IPS DF 6.9 (cell line): ENCODE data around the gene FCRL6.

Experiments
- DNase-seq: peaks from one replicate; pipeline ENCODE4 v3.0.0-alpha.2; 2013; ENCODE audit warnings: low read depth, low spot score
- H3K27ac ChIP-seq: one replicate; pipeline ENCODE4 v1.5.1; 2013; ENCODE audit warnings: low read length, control low read depth
- H3K27me3 ChIP-seq: 2 replicates; pipeline ENCODE4 v1.6.1; 2013; ENCODE audit warnings: mild to moderate bottlenecking, low read length; ENCODE audit not compliant: control insufficient read depth, insufficient read depth
- H3K36me3 ChIP-seq: 2 replicates; pipeline ENCODE4 v1.6.1; 2013; ENCODE audit warnings: low read length; ENCODE audit not compliant: control insufficient read depth, insufficient read depth
- H3K4me1 ChIP-seq: 2 replicates; pipeline ENCODE4 v1.6.1; 2013; ENCODE audit warnings: low read length; ENCODE audit not compliant: control insufficient read depth, insufficient read depth
- H3K4me3 ChIP-seq: 2 replicates; pipeline ENCODE4 v1.5.1; 2013; ENCODE audit warnings: mild to moderate bottlenecking, low read length
- H3K9me3 ChIP-seq: 2 replicates; pipeline ENCODE4 v1.6.1; 2013; ENCODE audit warnings: low read length, inconsistent platforms; ENCODE audit not compliant: control insufficient read depth, insufficient read depth
- WGBS: extraction: QIAGEN DNeasy Blood & Tissue Kit; methylation state at CpG from one replicate; pipeline ENCODE4 v1.1.7; 2013; ENCODE audit warnings: mixed read lengths, missing lambda C conversion rate; ENCODE audit not compliant: insufficient read length, insufficient coverage; 5-methylcytosine and 5-hydroxymethylcytosine counted together

Gene FCRL6

DNA sequence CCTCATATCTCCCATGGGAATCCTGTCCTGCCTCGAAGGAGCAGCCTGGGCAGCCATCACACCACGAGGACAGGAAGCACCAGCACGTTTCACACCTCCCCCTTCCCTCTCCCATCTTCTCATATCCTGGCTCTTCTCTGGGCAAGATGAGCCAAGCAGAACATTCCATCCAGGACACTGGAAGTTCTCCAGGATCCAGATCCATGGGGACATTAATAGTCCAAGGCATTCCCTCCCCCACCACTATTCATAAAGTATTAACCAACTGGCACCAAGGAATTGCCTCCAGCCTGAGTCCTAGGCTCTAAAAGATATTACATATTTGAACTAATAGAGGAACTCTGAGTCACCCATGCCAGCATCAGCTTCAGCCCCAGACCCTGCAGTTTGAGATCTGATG lies 33.2 kb downstream of the FCRL6 start:
- H3K36me3 ChIP-seq, result no peaks in the 10 kb centered on the region
- DNase-seq, result no peak
- WGBS, result no CpG with 5 or more reads among the region's 3 CpGs

GRCh38 chr1:159835862-159836525 lies 33.8 kb downstream of the FCRL6 start:
- Histone ChIP-seq H3K27ac (no peak overlapping the region), H3K4me3 (no peak overlapping the region), H3K4me1 (no peaks in the 10 kb centered on the region), H3K27me3 (no peaks in the 10 kb centered on the region), H3K36me3 (no peaks in the 10 kb centered on the region), H3K9me3 (no peaks in the 10 kb centered on the region)
- no peak for DNase-seq
- WGBS, result no CpG with 5 or more reads among the region's 8 CpGs

More for the DNA sequence above, 33.2 kb downstream of the FCRL6 start:
- no peak overlapping the region for H3K27ac ChIP-seq
- no peak overlapping the region for H3K4me3 ChIP-seq
- no peaks in the 10 kb centered on the region for H3K9me3 ChIP-seq
- H3K4me1 ChIP-seq, result no peaks in the 10 kb centered on the region
- H3K27me3 ChIP-seq, result no peaks in the 10 kb centered on the region

DNA sequence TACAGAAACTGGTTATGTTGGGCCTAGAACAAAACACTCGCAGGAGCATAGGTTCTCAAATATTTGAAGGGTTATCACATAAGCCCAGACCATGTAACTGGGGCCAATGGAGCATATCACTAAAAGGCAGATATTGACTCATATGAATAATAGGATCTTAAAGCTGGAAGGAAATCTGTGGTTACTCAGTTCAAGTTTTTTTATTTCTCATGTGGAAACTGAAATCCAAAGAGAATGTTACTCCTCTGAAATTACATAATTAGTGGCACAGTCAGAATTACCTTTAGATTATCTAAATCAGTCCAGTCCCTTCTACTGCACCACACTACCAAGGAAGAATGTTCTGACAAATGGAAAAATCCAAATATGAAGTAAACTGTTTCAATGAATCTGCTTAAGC lies 36.6 kb downstream of the FCRL6 start:
- no peaks in the 10 kb centered on the region for H3K4me1 ChIP-seq
- no peak for DNase-seq
- no peaks in the 10 kb centered on the region for H3K27me3 ChIP-seq
- H3K36me3 ChIP-seq, result no peaks in the 10 kb centered on the region
- H3K27ac ChIP-seq, result no peak overlapping the region
- WGBS, result no CpG with 5 or more reads among the region's 1 CpG
- H3K9me3 ChIP-seq, result no peaks in the 10 kb centered on the region
- no peak overlapping the region for H3K4me3 ChIP-seq

DNA sequence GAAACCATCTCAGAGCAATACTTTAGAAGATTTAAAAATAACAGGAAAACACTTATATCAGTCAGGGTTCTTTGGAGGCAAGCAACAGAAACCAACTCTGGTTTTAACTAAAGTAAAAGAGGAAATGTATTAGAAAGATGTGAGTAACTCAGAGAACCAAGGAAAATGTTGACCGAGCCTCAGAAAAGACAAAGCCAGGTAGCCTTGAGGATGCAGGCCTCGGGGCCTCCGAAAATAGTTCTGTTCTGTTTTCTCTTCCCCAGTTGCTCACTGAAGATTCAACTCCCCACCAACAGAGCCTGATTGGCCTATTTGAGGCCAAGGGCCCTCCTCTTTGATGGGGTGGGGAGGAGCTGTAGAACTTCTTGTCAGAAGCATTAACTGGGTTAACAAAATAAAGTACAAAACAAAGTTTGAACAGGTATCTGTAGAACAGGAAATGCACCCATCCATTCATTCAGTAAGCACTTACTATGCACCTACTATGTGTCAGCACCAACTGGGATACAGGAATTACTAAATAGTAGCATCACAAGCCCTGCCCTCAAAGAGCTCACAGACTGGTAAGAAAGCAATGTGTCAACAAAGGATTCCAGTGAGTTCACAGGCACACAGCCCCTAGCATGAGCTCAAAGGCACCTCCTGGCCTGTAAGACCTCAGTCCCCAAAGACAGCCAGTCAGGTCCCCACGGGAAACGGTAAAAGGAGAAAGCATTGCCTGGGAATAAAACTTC lies 37.1 kb downstream of the FCRL6 start:
- no peaks in the 10 kb centered on the region for H3K9me3 ChIP-seq
- WGBS, result no CpG with 5 or more reads among the region's 5 CpGs
- H3K36me3 ChIP-seq, result no peaks in the 10 kb centered on the region
- H3K27ac ChIP-seq, result no peak overlapping the region
- no peak overlapping the region for H3K4me3 ChIP-seq
- H3K27me3 ChIP-seq, result no peaks in the 10 kb centered on the region
- no peaks in the 10 kb centered on the region for H3K4me1 ChIP-seq
- DNase-seq, result no peak

DNA sequence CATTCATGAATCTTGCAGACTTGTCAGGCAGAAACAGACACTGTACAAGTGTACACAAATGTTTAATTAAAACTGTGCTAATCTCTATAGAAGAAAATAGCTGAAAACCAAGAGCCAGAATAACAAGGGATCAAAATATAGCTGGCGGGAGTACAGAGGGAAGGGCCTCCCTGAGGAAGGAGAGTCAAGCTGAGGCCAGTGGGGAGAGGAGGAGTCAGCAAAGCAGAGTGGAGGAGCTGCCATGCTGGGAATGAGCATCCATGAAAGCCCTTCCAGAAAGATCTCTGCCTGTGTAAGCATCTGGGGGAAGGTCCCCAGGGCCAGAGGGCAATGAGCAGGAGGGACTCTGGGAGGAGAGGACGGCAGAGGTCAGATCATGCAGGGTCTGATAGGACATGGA lies 39.6 kb downstream of the FCRL6 start:
- Histone ChIP-seq H3K27me3 (no peaks in the 10 kb centered on the region), H3K36me3 (no peaks in the 10 kb centered on the region), H3K4me3 (no peak overlapping the region), H3K9me3 (no peaks in the 10 kb centered on the region), H3K4me1 (no peaks in the 10 kb centered on the region), H3K27ac (no peak overlapping the region)
- WGBS, result no CpG with 5 or more reads among the region's 2 CpGs
- DNase-seq, result no peak

GRCh38 chr1:159843459-159843858 lies 41.3 kb downstream of the FCRL6 start:
- Histone ChIP-seq H3K9me3 (no peaks in the 10 kb centered on the region), H3K4me1 (no peaks in the 10 kb centered on the region), H3K27me3 (no peaks in the 10 kb centered on the region), H3K4me3 (no peak overlapping the region), H3K36me3 (no peaks in the 10 kb centered on the region), H3K27ac (no peak overlapping the region)
- WGBS, result no CpG with 5 or more reads among the region's 4 CpGs
- no peak for DNase-seq

DNA sequence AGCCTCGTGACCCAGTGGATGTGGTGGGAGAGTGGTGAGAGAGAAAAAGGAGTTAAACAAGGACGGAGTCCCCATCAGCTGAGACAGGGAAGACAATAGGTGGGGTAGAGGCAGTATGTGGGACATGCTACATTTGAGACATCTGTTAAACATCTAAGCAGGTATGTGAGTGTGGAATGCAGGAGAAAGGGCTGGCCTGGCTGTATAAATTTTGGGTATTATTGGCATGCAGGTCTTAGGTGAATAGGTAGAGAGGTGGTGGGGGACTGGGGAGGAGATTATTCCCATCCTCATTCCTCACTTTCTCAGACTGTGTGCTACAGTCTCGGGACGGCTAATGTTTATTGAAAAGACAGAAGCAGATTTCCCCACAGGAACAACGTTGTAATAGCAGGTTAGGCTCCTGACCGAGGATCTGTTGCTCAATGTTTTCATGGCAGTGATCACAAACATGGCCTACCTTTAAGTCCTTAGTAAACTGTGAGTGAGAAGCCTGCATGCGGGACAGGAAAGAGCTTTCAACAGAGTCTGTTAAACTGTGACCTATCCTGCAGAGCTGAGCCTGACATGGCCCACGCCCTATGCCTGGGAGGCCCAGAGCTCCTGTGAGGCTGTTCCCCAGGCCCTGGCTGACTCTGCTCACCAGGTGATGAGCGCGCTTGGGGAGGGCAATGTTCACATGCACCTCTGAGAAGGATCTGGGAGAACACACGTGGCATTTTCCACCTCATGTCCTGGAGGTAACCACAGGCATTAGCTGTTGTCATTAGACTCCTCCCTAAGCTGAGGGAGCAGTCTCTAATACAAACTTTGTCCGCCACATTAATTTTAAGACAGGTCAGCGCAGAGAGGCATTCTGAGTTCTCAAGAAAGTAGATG lies 43.8 kb downstream of the FCRL6 start:
- Histone ChIP-seq H3K4me1 (no peaks in the 10 kb centered on the region), H3K9me3 (no peaks in the 10 kb centered on the region), H3K4me3 (no peak overlapping the region), H3K27ac (no peak overlapping the region), H3K27me3 (no peaks in the 10 kb centered on the region), H3K36me3 (no peaks in the 10 kb centered on the region)
- WGBS, result no CpG with 5 or more reads among the region's 13 CpGs
- DNase-seq, result no peak

DNA sequence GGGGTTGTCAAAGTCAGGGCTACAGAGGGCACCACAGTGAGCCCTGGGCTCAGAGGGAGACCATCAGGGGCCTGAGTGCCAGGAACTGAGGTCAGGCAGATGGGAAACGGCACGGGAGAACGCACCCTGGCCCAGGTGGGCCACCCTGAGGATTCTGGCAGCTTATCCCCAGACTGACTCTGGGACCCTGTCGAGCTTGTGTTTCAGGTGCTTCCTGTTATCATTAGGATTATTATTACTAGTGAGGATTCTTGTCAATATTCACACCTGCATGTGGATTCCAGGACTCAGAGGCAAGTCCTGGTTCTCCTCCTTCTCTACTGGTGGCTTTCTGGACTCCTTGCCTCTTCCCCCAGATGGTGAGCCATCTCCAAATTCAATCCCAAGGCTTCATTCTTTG lies 45.1 kb downstream of the FCRL6 start:
- no peak overlapping the region for H3K27ac ChIP-seq
- no peaks in the 10 kb centered on the region for H3K9me3 ChIP-seq
- no peak for DNase-seq
- WGBS, result no CpG with 5 or more reads among the region's 4 CpGs
- H3K4me1 ChIP-seq, result no peaks in the 10 kb centered on the region
- H3K27me3 ChIP-seq, result no peaks in the 10 kb centered on the region
- H3K4me3 ChIP-seq, result no peak overlapping the region
- no peaks in the 10 kb centered on the region for H3K36me3 ChIP-seq

- no peak overlapping the region for H3K4me3 ChIP-seq
- H3K9me3 ChIP-seq, result no peaks in the 10 kb centered on the region
- no peaks in the 10 kb centered on the region for H3K4me1 ChIP-seq
- no peak for DNase-seq
- H3K27ac ChIP-seq, result no peak overlapping the region
- H3K27me3 ChIP-seq, result no peaks in the 10 kb centered on the region
- no peaks in the 10 kb centered on the region for H3K36me3 ChIP-seq
- WGBS, result no CpG with 5 or more reads among the region's 3 CpGs
Measured at GRCh38 chr1:159848326-159848725, 46.2 kb downstream of the FCRL6 start.

GRCh38 chr1:159849626-159850366 lies 47.6 kb downstream of the FCRL6 start:
- DNase-seq, result no peak
- H3K4me1 ChIP-seq, result no peaks in the 10 kb centered on the region
- H3K4me3 ChIP-seq, result no peak overlapping the region
- H3K27me3 ChIP-seq, result no peaks in the 10 kb centered on the region; the same call in 1 of the 2 replicates
- no peaks in the 10 kb centered on the region for H3K36me3 ChIP-seq
- no peaks in the 10 kb centered on the region for H3K9me3 ChIP-seq
- WGBS, result no CpG with 5 or more reads among the region's 2 CpGs
- no peak overlapping the region for H3K27ac ChIP-seq
